Measurements from ENCODE around the gene OSBPL2. TPM values are rescaled to one million over a fixed set of nuclear protein-coding genes. Genes with fewer than 3 reads are reported as not detected.

OSBPL2 gene
- total RNA-seq, 2 experiments from 2014 or later: 23.6 to 24.3 TPM

DNA sequence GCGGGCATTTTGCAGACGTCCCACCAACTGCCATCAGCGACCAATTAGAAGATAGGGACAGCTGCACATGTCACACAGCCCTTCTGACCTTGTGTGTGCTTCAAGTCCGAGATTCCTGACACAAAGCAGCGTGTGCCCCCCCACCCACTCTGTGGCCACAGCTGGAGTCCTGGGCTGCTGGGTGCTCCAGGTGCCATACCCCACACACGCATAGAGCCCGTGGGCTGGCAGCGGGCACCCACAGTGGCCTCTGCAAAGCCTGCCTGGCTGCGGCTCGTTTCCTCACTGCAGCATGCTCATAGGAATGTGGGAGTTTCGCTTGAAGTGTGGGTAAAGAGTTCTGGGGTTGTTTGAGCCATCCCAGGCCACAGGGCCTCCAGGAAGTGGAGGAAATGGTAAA, 62.0 kb downstream of the OSBPL2 start:
- ATAC-seq (no peak), DNase-seq (no peak)
- Mint-ChIP-seq H3K4me1 (ENCODE audit: low read depth) (peaks cover 20% of the 10 kb centered on the region), H3K9me3 (no peaks in the 10 kb centered on the region), H3K36me3 (ENCODE audit: low read depth) (peaks cover 19% of the 10 kb centered on the region), H3K27me3 (no peaks in the 10 kb centered on the region), H3K27ac (no peak overlapping the region), H3K4me3 (no peak overlapping the region)
- POLR2A ChIA-PET: interaction anchor here (0.9 kb wide), 1 partner anchor 179 kb away, joined by 3 read pairs; no protein-coding TSS in a partner anchor
- TF ChIP-seq, protein P1, sequence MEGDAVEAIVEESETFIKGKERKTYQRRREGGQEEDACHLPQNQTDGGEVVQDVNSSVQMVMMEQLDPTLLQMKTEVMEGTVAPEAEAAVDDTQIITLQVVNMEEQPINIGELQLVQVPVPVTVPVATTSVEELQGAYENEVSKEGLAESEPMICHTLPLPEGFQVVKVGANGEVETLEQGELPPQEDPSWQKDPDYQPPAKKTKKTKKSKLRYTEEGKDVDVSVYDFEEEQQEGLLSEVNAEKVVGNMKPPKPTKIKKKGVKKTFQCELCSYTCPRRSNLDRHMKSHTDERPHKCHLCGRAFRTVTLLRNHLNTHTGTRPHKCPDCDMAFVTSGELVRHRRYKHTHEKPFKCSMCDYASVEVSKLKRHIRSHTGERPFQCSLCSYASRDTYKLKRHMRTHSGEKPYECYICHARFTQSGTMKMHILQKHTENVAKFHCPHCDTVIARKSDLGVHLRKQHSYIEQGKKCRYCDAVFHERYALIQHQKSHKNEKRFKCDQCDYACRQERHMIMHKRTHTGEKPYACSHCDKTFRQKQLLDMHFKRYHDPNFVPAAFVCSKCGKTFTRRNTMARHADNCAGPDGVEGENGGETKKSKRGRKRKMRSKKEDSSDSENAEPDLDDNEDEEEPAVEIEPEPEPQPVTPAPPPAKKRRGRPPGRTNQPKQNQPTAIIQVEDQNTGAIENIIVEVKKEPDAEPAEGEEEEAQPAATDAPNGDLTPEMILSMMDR (IDR thresholded peaks at IDR 0.05): no peak
- intact Hi-C loops (cut with micrococcal nuclease): loop anchor here (2.0 kb wide), 1 partner anchor 82 kb away; no protein-coding TSS in a partner anchor
- CTCF ChIA-PET: interaction anchor here (0.8 to 1.9 kb wide), 5 partner anchors 9 to 317 kb away, joined by 3 to 16 read pairs (median 5); no protein-coding TSS in a partner anchor

DNA sequence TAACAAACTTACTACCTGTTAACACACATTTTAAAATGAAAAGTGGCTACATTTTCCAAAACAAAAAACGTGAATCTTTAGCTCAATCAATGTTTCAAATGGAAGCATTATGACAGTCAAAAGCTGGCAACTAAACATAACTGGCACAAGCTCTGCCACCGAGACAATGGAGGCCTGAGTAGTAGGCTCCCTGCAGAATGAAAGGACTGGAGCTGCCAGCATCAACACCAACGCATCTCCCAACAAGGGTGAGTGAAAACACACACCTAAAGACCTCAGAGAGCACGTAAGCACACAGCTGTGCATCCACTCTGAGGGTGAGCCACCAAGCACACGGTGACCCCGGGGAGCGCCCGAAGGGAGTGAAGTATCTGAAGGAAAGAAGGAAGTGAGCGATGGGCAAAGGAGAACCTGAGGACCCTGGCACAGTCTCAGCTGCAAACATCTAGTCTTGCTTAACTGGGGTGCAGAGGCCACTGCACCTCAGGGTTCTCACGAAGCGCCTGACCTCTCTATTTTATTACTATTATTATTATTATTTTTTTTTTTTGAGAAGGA, 62.9 kb downstream of the OSBPL2 start:
- ChIA-PET CTCF (interaction anchor here (0.7 to 1.9 kb wide), 6 partner anchors 10 to 316 kb away, joined by 3 to 16 read pairs (median 4); no protein-coding TSS in a partner anchor), POLR2A (interaction anchor here (0.6 to 1.5 kb wide), 4 partner anchors 54 to 180 kb away, joined by 3 to 5 read pairs (median 3); partner anchors contain the start of gene RPS21)
- H3K36me3 Mint-ChIP-seq (ENCODE audit: low read depth): peaks cover 27% of the 10 kb centered on the region
- peak overlapping the region; percentile 46 for H3K27ac Mint-ChIP-seq
- no peaks in the 10 kb centered on the region for H3K27me3 Mint-ChIP-seq
- peak overlapping the region; percentile 43 for H3K4me3 Mint-ChIP-seq
- intact Hi-C loops (cut with micrococcal nuclease): loop anchor here (2.0 kb wide), 1 partner anchor 82 kb away; no protein-coding TSS in a partner anchor
- no peak for ATAC-seq
- peaks cover 24% of the 10 kb centered on the region for H3K4me1 Mint-ChIP-seq (ENCODE audit: low read depth)
- no peak for DNase-seq
- H3K9me3 Mint-ChIP-seq: no peaks in the 10 kb centered on the region
- TF ChIP-seq, protein P1 (IDR thresholded peaks at IDR 0.05): no peak

DNA sequence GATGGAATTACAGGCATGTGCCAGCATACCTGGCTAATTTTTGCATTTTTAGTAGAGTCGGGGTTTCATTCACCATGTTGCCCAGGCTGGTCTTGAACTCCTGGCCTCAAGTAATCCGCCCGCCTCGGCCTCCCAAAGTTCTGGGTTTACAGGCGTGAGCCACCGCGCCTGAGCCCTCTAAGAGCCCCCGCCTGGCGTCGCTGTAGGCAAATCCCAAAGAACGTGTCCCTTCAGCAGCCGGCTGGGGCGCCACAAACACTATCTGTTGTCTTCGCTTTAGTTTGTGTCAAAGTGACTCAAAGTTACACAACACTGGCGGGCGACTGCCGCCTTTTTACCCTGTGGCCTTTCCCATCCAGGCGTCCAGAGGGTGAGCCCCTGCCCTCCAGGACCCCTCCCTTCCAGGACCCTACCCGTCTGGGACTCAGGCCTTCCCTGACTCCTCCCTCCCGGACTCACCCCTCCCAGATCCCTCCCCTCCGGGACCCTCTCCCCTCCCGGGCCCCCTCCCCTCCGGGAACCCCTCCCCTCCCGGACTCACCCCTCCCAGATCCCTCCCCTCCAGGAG, 63.5 kb downstream of the OSBPL2 start:
- peak; percentile 58 for ATAC-seq
- Mint-ChIP-seq H3K9me3 (no peaks in the 10 kb centered on the region), H3K27me3 (no peaks in the 10 kb centered on the region), H3K27ac (peak overlapping the region; percentile 99), H3K4me1 (ENCODE audit: low read depth) (peaks cover 24% of the 10 kb centered on the region), H3K4me3 (peak overlapping the region; percentile 96), H3K36me3 (ENCODE audit: low read depth) (peaks cover 29% of the 10 kb centered on the region)
- TF ChIP-seq, protein P1 (IDR thresholded peaks at IDR 0.05): peak; percentile 72
- peak; percentile 97 for DNase-seq
- CTCF ChIA-PET: interaction anchor here (0.7 to 3.8 kb wide), 4 partner anchors 10 to 107 kb away, joined by 3 to 18 read pairs (median 10); no protein-coding TSS in a partner anchor
- POLR2A ChIA-PET: interaction anchor here (0.6 to 1.5 kb wide), 3 partner anchors 86 to 104 kb away, joined by 3 to 5 read pairs (median 3); partner anchors contain the start of gene RPS21
- intact Hi-C loops (cut with micrococcal nuclease): loop anchor here (2.0 kb wide), 1 partner anchor 81 kb away; no protein-coding TSS in a partner anchor

DNA sequence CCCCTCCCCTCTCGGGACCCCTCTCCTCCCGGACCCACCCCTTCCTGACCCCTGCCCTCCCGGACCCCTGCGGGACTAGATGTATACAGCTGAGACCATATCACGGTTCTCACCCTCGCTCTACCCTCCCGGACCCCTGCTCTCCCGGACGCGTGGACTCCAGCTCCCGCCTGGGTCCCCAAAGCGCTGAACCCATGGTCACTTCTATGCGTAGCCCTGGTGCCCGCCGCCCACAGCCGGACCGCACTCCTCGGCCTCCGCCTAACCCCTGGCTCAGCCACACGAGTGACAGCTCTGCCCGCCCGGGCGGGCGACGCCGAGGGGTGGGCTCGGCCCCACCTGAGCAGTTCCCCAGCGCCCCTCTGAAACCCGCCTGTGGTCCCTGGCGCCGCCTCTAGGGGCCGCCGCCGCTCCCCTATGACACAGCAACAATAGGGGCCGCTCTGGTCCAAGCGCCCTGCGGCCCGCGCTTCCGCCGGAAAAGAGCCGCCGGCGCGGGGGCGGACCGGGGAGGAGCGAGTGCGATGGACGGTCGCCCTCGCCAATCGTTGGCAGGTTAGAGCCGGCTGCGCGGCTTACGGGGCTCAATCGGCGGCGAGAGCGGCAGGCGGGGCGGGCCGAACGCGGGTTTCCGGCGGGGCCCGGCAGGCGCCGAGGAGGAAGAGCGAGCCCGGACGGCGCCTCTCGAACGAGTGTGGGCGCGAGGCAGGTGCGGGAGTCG, 64.2 kb downstream of the OSBPL2 start, which contains the start of gene ADRM1:
Gene ADRM1 (plus strand): TSS at position 657 of the 721 bp plus-strand sequence. CDS start 572 bp downstream, outside the sequence.
- Mint-ChIP-seq H3K4me1 (ENCODE audit: low read depth) (peaks cover 24% of the 10 kb centered on the region), H3K9me3 (no peaks in the 10 kb centered on the region), H3K27me3 (no peaks in the 10 kb centered on the region), H3K36me3 (ENCODE audit: low read depth) (peaks cover 29% of the 10 kb centered on the region), H3K27ac (peak within 1 kb of the TSS; percentile 99), H3K4me3 (peak within 1 kb of the TSS; percentile 96)
- TF ChIP-seq, protein P1 (IDR thresholded peaks at IDR 0.05): peak; percentile 74
- ChIA-PET POLR2A (interaction anchor here (0.6 to 1.5 kb wide), 4 partner anchors 13 to 103 kb away, joined by 3 to 5 read pairs (median 4); partner anchors contain the start of gene RPS21), CTCF (interaction anchor here (0.7 to 3.8 kb wide), 2 partner anchors 80 to 106 kb away, joined by 3 to 18 read pairs; no protein-coding TSS in a partner anchor)
- DNase-seq: peak; percentile 96
- ATAC-seq: peak; percentile 86
- intact Hi-C loops (cut with micrococcal nuclease): no loop called here

Measured in activated CD8-positive, alpha-beta T cell treated with anti-CD3 and anti-CD28 coated beads for 36 hours (primary cell).